Measurements from ENCODE around the gene KRT14. TPM values are rescaled to one million over a fixed set of nuclear protein-coding genes. Genes with fewer than 3 reads are reported as not detected.

Gene KRT14
- total RNA-seq, 1 experiment from 2014 or later = not detected

- H3K27me3 Mint-ChIP-seq (ENCODE audit: low read depth) = peaks cover 13% of the 10 kb centered on the region
Observed at GRCh38 chr17:41553987-41554680, 32.6 kb downstream of the KRT14 start.

More at GRCh38 chr17:41553987-41554680, 32.6 kb downstream of the KRT14 start:
- no CpG with 5 or more reads among the region's 8 CpGs for WGBS (ENCODE audit: extremely low coverage, insufficient read length, low lambda C conversion rate)
- H3K36me3 Mint-ChIP-seq (ENCODE audit: insufficient read depth in 1 of 3, low read depth in 3 of 3) = no peaks in the 10 kb centered on the region
- no peak overlapping the region for H3K4me3 Mint-ChIP-seq
- no peak overlapping the region for H2BK12ac ChIP-seq (ENCODE audit: insufficient read length, low read depth, low read length)
- H2BK20ac ChIP-seq (ENCODE audit: low read depth, low read length, poor library complexity, severe bottlenecking) = no peak overlapping the region
- H3K9me3 Mint-ChIP-seq = no peaks in the 10 kb centered on the region
- H3K14ac ChIP-seq (ENCODE audit: insufficient read depth, low read length) = no peak overlapping the region; the same call in 1 of the 2 replicates
- no peak overlapping the region for H3K4ac ChIP-seq (ENCODE audit: low read depth, low read length)
- no peak overlapping the region for H2BK5ac ChIP-seq (ENCODE audit: insufficient read length, low read length)
- no peaks in the 10 kb centered on the region for H3K4me1 ChIP-seq (ENCODE audit: insufficient read depth, low read length)
- H3K79me2 ChIP-seq (ENCODE audit: insufficient read depth, low read length) = no peaks in the 10 kb centered on the region
- H3K23ac ChIP-seq (ENCODE audit: insufficient read length, low read depth, low read length) = no peak overlapping the region
- H3K79me1 ChIP-seq (ENCODE audit: insufficient read depth, low read depth, low read length, poor library complexity, severe bottlenecking) = no peaks in the 10 kb centered on the region
- no peak overlapping the region for H2BK120ac ChIP-seq (ENCODE audit: low read depth, low read length, poor library complexity, severe bottlenecking)
- H3K18ac ChIP-seq (ENCODE audit: insufficient read length, low read depth, low read length) = no peak overlapping the region
- no peaks in the 10 kb centered on the region for H3K9me3 ChIP-seq (ENCODE audit: control insufficient read depth, low read depth, low read length)
- no peak overlapping the region for H4K5ac ChIP-seq (ENCODE audit: insufficient read length, low read depth, low read length)
- no peak overlapping the region for H3K9ac ChIP-seq (ENCODE audit: extremely low read depth, insufficient read length, low read length)
- no peaks in the 10 kb centered on the region for H4K20me1 ChIP-seq (ENCODE audit: control insufficient read depth, insufficient read depth, insufficient read length)
- H2AFZ ChIP-seq (ENCODE audit: low read length) = no peak overlapping the region
- H2AK5ac ChIP-seq (ENCODE audit: insufficient read length, low read length) = no peak overlapping the region
- H3K4me1 Mint-ChIP-seq = peaks cover 10 to 17% of the 10 kb centered on the region in 2 experiments
- H3K56ac ChIP-seq (ENCODE audit: insufficient read length, low read depth, low read length) = no peak overlapping the region
- H3T11ph ChIP-seq (ENCODE audit: low read length) = no peak overlapping the region
- no peaks in the 10 kb centered on the region for H3K23me2 ChIP-seq (ENCODE audit: insufficient read length, low read depth, low read length, poor library complexity, severe bottlenecking)
- H4K8ac ChIP-seq (replicated peaks; ENCODE audit: insufficient read length, low read depth, low read length) = no peak overlapping the region
- no peak overlapping the region for H3K27ac ChIP-seq (ENCODE audit: insufficient read length, low read depth, low read length)
- no peak for DNase-seq
- no peak overlapping the region for H2BK15ac ChIP-seq (ENCODE audit: low read depth, low read length)
- no peak overlapping the region for H3K4me2 ChIP-seq (ENCODE audit: insufficient read depth, insufficient read length, low read length)
- H4K91ac ChIP-seq (ENCODE audit: insufficient read length, low read depth, low read length) = no peak overlapping the region
- TF ChIP-seq CTCF (conservative IDR thresholded peaks at IDR 0.05) = no peak
- no peak overlapping the region for H3K27ac Mint-ChIP-seq
- H3K27me3 ChIP-seq (ENCODE audit: insufficient read depth, low read length) = no peaks in the 10 kb centered on the region

All from H9 (cell line).